Measurements from ENCODE around the gene ARHGAP42.
"Not testable (repeated sequence)": the region's sequence is repeated elsewhere in the genome, so short reads cannot be mapped to it uniquely, and the experiment has no call there.

Gene ARHGAP42

DNA sequence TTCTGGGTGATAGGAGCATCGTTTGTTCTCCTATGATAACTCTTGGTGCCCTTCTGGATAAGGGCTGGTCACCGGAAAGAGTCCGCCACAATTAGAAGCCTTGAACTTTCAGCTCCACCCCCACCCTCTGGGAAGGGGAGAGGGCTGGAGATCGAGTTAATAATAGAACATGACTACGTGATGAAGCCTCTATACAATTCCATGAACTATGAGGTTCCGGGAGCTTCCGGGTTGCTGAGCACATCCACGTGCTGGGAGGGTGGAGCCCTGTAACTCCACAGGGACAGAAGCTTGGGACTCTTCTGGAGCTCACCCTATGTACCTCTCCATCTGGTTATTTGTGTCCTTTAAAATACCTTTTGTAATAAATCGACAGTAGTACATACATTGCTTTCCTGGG, 40.3 kb downstream of the ARHGAP42 start:
- DNase-seq: no peak

DNA sequence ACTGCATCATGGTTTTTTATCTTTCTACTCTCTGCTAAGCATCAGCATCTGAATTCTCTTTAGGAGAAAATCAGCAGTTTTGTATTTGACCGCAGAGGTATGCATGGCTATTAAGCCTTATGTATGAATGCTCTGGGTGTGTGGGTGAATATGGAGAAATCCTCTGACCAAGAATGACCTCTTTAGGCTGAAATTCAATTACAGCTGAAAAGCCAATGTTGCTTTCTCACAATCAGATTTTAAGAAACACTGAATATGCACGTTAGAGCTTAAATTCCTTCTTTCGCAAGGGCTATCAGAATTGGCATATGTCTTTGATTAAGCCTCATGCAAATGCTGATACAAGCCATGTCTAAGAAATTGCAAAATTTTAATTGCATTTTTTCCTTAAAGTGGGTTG, 43.2 kb downstream of the ARHGAP42 start:
- DNase-seq: peak; percentile 82

DNA sequence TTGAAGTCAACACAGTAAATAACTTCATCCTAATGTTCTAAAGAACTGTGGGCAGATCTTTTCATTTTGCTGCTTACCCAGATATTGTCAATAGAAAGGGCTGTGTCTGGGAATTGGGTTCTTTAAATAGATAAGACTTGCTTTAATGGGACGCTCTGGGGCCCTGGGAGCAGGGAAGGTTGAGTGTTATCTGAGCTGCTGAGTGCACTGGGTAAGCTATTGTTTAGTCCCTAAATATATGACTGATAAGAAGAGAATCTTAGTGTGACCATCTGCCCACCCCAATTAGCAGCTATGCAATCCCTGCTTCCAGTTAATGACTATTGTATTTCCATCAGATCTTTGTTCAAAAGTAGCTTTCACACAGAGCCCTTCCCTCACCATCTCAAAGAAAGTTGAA, 44.4 kb downstream of the ARHGAP42 start:
- no peak for DNase-seq

DNA sequence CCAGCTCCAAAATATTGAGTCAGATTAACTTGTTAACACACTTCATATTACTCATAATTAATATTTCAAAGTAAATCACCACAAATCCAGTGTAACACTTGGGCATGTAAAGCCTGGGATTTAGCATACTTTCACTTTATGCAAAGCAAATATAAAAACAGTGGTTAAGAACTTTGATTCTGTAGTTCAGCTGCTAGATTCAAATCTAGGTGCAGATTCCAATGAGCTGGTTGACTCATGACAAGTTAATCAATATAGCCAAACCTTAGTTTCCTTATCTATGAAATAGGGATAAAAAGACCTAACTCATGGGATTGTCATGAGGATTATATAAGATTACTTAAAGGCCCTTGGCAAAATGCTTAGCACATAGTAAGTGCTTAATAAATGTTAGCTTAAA, 45.9 kb downstream of the ARHGAP42 start:
- no peak for DNase-seq

DNA sequence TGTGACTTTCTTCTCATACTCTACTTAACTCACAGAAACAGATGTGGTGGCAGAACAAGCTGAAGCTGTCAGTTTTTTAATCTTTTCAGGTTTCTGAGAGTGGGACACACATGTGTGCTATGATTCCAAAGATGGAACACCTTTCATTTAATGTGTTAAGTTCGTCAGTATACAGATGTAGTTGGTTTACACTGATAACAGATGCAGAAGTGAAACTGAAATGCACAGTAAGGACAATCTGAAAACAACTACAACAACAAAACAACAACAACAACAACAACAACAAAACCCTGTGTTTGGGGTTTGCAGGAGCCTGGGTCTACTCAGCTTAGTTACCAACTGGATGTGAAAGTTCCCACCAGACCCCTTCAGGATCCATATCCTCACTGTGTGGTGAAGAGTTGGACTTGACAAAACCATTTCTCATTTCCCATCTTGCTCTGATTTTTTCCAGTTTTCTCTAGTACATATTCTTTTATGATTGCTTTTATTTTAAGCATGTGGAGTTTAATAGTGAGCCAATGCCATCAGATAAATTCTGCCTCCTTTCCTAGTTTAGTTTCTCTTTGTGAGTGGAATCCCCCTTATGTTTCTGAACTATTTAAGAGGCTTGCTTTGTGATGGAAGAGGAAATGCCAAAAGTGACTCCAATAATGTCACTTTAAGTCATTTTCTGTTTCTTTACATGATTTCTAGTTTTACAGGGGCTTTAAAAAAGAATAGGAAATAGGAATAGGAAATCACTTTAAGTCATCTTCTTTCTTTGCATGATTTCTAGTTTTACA, 47.8 kb downstream of the ARHGAP42 start:
- DNase-seq: no peak

DNA sequence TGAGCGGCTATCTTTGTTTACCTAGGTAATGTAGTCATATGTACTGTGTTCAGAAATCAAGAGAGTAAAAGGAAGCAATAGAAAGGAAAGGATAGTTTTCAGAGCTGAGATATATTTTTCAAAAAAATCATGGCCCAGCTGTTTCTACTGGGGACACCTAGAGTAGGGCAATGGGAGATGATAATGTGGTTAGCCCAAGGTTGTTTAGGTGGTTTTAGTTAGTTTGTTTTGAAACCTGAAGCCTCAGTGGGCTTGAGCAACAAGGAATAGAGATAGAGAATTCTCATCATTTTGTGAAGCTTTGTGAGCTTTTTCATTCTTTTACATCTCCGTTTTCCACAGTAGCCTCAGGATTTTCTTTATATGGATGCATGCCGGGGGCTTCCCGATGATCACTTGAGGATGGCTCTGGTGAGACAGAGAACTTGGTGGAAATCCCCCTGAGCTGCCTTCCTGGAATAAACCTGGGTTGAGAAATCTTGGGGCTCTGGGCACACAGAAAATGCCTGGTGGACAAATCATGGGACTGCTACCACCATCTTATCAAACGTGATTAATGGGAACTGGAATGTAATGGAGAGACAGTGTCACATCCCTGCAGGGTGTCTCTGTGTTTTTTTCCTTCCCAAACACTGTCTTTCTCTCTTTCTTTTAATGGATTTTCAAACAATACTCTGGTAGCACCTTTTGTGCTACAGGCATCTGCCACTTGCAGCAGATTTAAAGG, 49.0 kb downstream of the ARHGAP42 start:
- DNase-seq: no peak

DNA sequence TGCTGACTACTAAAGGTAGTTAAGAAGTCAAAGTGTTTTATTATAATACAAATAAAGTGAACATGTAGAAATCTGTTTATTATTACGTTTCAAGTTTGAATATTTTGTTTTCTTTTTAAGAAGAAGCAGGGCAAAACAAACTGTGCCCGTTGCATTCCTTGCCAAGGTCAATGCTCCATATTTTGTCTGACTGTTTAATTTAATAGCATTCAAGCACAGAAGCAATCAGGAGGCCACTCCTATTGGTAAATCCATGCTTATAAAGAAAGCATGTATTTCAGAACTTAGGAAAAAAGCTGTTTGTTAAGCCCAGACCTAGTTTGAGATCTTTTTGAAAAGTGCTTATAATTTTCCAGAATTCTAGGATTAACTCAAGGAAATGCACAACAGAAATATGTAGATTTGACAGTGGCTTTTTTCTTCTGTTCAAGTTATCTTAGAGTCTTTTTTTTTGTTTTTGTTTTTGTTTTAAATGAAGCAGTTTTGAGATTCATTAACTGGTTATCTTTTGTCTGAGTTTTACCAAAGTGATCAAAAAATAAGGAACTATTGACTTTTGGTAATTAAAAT, 51.7 kb downstream of the ARHGAP42 start:
- no peak for DNase-seq

DNA sequence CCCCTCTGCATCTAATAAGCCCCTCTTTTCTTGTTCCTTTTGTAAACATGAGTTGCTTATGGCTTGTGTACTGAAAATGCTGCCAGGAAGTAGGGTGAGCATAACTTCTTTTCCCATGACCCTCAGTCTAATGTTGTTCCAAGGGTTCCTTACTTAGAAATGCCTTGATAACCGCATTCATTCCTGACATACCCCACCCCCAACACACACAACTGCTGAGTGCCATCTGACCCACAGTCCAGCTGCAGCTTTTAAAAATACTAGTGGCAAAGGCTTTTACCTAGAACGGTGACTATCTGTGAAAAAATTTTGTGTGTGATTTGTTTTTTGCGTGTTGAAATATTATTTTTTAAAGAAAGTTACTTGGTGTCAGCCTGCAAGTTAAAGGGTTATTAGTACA, 52.6 kb downstream of the ARHGAP42 start:
- peak; percentile 84 for DNase-seq

DNA sequence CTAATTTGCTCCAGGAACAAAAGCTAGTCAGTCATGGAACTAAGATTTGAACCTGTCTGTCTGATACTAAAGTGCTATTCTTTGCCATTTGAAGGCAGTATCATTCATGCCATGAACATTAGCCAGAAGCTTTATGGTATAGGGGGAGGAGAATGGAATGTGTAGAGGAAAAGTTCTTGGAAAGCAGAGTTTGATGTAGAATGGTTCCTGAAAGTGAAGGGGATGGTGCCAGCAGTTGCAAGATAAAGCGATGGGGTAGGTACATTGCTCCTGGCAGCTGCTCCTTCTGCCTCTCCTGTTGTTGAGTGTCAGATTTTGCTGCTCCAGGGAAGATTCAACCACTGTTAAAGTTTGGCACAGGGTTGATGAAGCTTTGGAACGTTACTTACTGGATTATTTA, 53.4 kb downstream of the ARHGAP42 start:
- peak; percentile 78 for DNase-seq

DNA sequence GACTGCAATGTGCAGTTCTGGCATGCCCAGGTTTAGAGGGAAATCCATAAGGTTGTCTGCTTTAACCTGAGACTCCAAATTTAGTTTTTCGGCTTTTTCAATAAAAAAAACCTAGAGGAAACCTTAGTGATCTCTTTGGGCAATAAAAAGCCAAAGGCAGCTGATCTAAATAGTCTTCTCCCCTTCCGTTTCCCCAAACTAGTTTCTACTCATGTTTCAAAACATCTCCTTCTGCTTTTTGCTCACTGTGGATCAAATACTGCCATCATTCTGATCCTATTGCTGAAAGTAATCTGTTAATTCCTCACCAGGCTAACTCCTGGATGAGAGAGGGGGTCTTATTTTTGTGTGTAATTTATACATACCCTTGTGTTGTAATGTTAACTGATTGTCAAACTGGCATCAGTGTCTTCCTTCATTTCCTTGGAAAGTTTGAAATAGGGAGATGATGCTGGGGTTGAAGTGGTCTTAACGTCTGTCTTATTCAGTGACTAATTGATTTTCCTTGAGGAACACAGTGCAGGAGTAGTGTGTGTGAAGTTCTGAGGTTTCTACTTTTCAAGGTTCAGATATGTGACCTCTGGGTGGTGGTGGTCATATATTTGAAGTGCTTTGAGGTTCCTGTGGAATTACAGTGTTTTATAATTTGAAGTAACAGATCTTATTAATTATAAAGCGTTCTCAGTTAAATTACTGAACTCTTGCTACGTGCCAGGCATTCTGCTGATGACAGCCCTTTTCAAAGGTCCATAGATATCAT, 55.0 kb downstream of the ARHGAP42 start:
- no peak for DNase-seq

DNA sequence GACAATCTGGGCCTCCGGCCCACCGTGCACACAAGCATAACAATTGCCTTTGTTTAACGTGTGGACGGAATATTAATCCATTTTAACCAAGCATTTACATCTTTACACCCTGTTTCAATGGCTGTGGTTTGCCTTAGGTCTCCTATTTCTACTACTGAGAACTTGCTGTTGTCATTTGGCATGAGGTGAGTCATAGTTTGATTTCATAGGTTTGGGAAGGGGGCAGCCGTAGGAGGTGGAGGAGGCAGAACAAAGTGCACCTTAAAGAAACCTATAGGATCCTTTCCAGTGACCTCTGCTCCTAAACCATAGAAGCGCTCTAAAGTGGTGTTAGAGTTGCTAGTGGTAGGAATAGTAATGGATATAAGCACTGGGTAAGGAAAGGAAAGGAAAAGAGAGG, 59.4 kb downstream of the ARHGAP42 start:
- DNase-seq: no peak

DNA sequence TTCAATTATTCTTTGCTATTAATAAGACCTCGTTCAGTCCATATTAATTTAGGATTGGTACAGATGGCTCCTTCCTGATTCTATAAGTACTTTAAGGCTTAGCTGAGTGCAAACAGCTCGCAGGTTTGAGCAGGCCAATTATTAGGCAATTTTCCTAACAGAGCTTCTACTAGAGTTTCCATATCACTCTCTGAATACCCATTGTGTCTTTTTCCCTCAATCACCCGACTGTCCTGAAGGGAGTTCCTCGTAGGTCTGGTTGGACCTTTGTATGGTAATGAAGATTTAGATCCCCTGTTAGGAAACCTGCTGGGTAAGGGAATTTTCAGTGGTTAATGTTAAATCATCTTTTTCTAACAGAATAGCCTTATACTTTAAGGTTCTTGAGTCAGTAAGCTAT, 61.1 kb downstream of the ARHGAP42 start:
- no peak for DNase-seq

DNA sequence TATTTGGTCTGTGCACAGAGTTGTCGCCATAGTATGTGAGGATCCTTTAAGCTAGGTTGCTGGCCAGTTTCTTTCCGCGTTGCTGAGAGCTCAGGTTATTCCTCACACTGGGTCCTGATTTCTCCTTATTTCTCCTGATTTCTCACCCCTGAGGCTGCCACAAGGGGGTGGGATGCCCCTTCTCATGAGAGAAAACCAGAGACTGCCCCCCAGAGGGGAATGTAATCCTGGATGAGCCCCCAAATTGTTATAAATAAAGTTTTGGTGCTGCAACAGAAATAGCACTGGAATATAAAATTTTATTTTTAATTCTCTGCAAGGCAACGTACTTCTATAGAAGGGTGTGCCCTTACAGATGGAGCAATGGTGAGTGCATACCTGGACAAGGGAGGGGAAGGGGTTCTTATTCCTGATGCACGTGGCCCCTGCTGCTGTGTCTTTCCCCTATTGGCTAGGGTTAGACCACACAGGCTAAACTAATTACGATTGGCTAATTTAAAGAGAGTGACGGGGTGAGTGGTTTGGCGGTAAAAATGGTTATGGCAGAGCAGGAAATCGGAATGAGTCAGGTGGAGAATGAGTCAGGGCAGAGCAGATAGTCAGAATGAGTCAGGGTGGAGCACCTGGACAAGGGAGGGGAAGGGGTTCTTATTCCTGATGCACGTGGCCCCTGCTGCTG, 62.9 kb downstream of the ARHGAP42 start:
- not testable (repeated sequence) for DNase-seq

DNA sequence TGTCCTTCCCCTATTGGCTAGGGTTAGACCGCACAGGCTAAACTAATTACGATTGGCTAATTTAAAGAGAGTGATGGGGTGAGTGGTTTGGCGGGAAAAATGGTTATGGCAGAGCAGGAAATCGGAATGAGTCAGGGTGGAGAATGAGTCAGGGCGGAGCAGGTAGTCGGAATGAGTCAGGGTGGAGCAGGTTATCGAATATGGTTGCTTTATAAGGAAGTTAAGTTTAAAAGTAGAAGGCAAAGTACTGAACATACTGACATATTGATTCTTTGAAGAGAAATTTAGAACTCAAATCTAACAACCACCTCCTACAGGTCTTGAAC, 63.4 kb downstream of the ARHGAP42 start:
- not testable (repeated sequence) for DNase-seq

DNA sequence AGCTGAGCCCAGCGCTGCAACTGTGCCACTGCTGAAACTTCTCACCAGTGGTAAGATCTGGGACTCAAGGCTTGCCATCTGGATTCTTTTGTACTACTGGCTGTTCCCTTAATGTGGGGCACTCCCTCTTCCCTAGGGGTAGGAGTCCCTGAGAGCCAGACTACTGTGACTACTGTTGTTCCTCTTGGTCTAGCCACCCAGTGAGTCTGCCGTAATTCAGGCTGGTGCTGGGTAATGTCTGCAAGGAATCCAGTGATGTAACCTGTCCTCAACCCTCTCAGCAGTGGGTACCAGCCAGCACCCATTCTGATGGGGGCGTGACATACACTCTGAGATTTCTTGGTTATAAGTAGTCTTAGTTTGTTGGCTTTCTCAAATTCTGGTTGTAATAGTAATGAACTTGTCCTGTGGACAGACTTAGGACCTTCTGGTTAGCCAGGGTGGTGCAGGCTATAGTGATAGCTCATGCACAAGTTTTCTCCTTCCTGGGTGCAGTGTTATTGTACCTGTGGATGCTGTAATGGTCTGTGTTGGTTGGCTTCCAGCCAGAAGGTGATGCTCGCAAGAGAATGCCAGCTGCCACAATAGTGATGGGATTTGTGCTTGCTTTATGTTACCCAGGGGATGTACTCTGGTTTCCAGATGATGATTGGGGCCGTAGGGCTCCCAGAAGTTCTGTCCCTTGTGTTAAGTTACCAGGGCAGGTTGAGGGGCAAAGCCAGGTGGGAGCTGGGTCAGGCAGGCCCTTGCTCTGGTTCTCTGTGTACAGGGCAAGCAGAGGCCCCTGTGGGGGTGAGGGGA, 65.5 kb downstream of the ARHGAP42 start:
- no peak for DNase-seq

DNA sequence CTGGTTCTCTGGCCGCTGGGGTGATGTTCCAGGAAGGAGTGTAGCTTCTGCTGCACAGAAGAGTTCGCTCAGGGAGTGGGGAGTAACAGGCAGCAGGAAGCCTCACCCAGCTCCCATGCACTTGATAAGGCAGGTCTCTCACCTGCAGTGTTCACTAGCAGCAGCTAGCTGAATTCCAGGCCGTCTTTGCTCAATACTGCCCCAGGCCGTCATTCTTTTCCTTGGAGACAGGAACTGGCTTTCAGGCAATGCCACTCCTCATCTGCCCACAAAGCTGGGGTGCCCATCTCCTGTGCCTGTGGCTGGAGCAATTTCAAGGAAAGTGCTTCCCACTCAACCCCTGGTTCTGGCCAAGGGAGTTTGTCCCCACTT, 66.1 kb downstream of the ARHGAP42 start:
- no peak for DNase-seq

DNA sequence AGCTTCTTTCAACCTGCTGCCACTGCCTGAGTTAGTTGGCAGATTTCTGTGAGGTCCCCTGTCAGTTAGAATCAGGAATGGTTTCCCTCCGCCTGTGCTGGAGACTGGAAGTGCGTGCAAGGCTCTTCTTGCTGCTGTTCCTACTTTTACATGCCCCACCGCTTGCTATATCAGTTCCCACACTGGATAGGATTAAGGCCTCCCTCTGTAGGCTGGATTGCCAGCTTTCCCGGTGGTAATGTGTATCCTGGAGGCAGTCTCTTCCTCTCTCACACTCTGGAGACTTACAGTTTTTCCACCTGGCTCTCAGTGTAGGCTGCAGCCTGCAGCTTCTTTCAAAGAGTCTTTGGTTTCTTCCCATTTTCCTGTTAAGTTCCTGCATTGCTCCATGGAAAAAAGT, 66.5 kb downstream of the ARHGAP42 start:
- DNase-seq: no peak

DNA sequence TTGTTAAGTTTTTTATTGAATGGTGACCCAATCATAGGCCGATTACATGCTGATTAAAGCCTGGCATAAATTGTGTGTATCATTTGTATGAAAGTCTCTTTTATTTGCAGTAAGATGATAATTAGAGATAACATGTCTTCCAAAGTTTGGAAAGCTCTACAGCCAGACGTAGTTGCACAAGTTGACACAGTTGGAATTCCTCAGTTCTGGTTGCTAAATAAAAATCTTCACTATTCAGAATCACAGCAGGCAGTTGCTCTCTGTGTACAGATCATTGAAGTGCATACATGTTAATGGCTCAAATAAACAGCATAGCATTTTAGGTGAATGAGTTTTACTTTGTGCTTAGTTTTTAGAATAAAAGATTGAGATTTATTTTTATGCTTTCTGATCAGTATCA, 69.5 kb downstream of the ARHGAP42 start:
- no peak for DNase-seq

DNA sequence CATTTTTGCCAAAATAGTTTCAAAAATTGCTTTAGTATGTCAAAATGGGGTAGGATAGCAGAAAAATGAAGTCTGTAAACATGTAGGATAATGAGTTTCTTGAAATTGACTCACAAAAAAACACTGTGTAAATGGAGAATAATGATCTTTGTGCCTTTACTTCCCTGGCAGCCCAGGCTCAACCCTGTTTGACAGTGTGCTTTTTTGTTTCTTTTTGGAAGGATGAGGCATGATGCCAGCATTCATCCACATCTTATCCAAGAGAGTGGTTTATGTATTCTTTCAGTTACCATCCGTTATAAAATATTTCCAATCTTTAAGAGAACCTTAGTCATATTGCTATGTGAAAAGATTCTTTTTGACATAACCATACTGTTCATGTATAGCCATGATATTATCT, 70.6 kb downstream of the ARHGAP42 start:
- DNase-seq: no peak

DNA sequence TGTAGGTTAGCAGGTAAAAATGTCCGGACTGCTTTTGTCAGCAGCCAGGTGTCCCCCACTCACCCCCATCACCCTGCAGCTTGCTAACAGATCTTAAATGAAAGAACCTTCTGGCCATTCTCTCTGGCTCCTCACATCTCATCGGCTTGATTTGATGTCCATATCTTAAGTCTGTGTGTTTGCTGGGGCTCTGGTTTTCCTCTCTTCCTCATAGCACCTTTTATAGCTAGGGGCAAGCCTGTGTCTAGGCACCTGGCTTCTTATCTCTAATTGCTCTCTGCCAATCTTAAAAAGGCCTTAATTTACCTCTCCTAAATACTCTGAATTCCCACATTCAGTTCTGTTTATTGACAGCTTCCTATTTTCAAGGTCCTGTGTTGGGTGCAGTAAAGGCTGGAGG, 72.0 kb downstream of the ARHGAP42 start:
- DNase-seq: no peak

DNA sequence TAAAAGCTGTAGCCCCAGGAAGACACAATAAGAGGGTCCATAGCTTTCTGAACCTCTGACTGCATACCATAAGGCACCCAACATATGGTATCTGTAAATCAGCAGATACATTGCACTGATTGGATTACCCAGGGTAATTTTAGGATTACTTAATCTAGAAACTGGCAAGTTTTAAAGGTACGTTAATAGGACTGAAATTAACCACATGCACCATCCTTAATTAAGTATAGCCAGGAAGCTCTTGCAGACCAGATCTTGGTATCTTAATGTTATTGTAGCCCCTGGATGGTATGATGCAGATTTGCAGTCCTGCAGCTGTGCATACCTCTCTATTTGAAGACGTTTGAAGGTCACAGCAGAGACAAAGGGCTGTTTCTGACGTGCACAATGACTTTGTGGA, 72.8 kb downstream of the ARHGAP42 start:
- DNase-seq: no peak

DNA sequence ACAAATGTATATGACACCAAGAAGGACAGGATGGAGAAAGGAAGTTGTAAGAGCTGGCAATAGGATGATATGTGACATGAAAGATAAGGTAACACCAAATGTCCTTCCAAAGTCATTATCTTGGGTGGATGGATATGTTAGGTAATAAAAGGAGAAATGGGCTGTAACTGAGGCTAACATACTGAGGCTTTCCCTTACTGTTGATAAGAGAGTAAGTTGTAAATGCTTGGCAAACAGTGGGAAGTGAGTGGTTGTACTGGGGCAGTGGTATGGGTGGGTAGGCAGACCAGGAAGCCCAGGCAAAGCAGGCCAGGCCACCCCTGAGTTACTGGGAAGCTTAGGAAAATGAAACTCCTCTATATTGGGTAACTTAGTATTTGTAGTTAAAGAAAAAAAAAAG, 73.7 kb downstream of the ARHGAP42 start:
- DNase-seq: no peak

All from fibroblast of upper back skin (primary cell).